NCI-H2029 treated with DMSO at 0.1 percent for 48 hours (cell line): ENCODE results near the gene PTPN7.
"Not testable (repeated sequence)": the region's sequence is repeated elsewhere in the genome, so short reads cannot be mapped to it uniquely, and the experiment has no call there.

ENCODE experiments used
- DNase-seq: peaks from one replicate; lab custom pipeline; 2025; lab: John Stamatoyannopoulos, UW

Gene PTPN7

GRCh38 chr1:202167054-202167453 lies 6.7 kb upstream of the PTPN7 start:
- DNase-seq, result not testable (repeated sequence)

GRCh38 chr1:202165942-202166843 lies 5.8 kb upstream of the PTPN7 start:
- no peak for DNase-seq

GRCh38 chr1:202165267-202165941 lies 5.0 kb upstream of the PTPN7 start:
- DNase-seq, result no peak

- no peak for DNase-seq
These were observed 4.1 kb upstream of the PTPN7 start for GRCh38 chr1:202164271-202165037.

GRCh38 chr1:202163281-202164270 lies 3.2 kb upstream of the PTPN7 start:
- DNase-seq, result no peak

GRCh38 chr1:202162418-202163280 lies 2.2 kb upstream of the PTPN7 start:
- no peak for DNase-seq

GRCh38 chr1:202162047-202162417 lies 1.6 kb upstream of the PTPN7 start:
- no peak for DNase-seq

- no peak for DNase-seq
These were observed 997 bp upstream of the PTPN7 start for GRCh38 chr1:202161151-202162046.

GRCh38 chr1:202159534-202160371 lies 649 bp downstream of the PTPN7 start:
- no peak for DNase-seq

GRCh38 chr1:202158810-202159533 lies 1.4 kb downstream of the PTPN7 start:
- no peak for DNase-seq

- no peak for DNase-seq
These were observed 2.5 kb downstream of the PTPN7 start for GRCh38 chr1:202157945-202158344.

GRCh38 chr1:202156590-202156989 lies 3.8 kb downstream of the PTPN7 start:
- DNase-seq, result no peak

- DNase-seq, result peak; percentile 41
These were observed 4.9 kb downstream of the PTPN7 start for GRCh38 chr1:202155478-202156021.

GRCh38 chr1:202154766-202155477 lies 5.5 kb downstream of the PTPN7 start:
- DNase-seq, result peak; percentile 38

GRCh38 chr1:202154148-202154765 lies 6.1 kb downstream of the PTPN7 start:
- DNase-seq, result no peak

GRCh38 chr1:202153284-202153683 lies 7.1 kb downstream of the PTPN7 start:
- DNase-seq, result no peak
